Mammary epithelial cell (primary cell): Measurements from ENCODE around the gene MTHFS.

Experiments used
- CTCF ChIP-seq, 2 donors: IDR thresholded peaks in 1 of 2; conservative IDR thresholded peaks in 1 of 2; 2 replicates each; pipeline ENCODE4 v1.5.1; 2011 to 2012; ENCODE audit warnings: inconsistent platforms in 2 of 2, low read length in 2 of 2, mild to moderate bottlenecking in 2 of 2, control low read depth in 1 of 2, low read depth in 1 of 2; ENCODE audit not compliant: insufficient read depth in 1 of 2; ENCODE audit errors: extremely low read depth in 1 of 2
- EZH2 ChIP-seq: IDR thresholded peaks from 2 replicates; pipeline ENCODE4 v1.6.1; 2012; ENCODE audit warnings: low read length, inconsistent platforms, borderline replicate concordance

GRCh38 chr15:79886124-79886523 is 10.7 kb downstream of the MTHFS start:
- TF ChIP-seq EZH2 = no peak
- TF ChIP-seq CTCF (conservative IDR thresholded peaks at IDR 0.05 in 1 of 2, IDR thresholded peaks at IDR 0.05 in 1 of 2; ENCODE audit: extremely low read depth in 1 of 2, insufficient read depth in 1 of 2, low read depth in 1 of 2, low read length in 2 of 2) = no peak
